G401 (cell line): ENCODE data around the gene PIGBOS1. TPM values are rescaled to one million over a fixed set of nuclear protein-coding genes. Genes with fewer than 3 reads are reported as not detected.

Source experiments
- DNase-seq: peaks from one replicate; pipeline ENCODE4 v3.0.0-alpha.2; 2015; ENCODE audit warnings: low spot score
- in situ Hi-C: cut with HindIII; loops from 2 replicates; pipeline ENCODE4 v1.10.0; 2016; ENCODE audit warnings: low sequenced_read_pairs, mixed read lengths
- total RNA-seq: library from RNA; depleted of rRNA; stranded (reverse); fragments of >200 nt; shearing (Covaris generic); gene quantifications from 2 replicates; pipeline ENCODE4 v1.2.3, GENCODE V29; 2014; rRNA removed

Gene PIGBOS1, protein sequence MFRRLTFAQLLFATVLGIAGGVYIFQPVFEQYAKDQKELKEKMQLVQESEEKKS
- total RNA-seq: 13.5 and 14.9 TPM in 2 replicates

DNA sequence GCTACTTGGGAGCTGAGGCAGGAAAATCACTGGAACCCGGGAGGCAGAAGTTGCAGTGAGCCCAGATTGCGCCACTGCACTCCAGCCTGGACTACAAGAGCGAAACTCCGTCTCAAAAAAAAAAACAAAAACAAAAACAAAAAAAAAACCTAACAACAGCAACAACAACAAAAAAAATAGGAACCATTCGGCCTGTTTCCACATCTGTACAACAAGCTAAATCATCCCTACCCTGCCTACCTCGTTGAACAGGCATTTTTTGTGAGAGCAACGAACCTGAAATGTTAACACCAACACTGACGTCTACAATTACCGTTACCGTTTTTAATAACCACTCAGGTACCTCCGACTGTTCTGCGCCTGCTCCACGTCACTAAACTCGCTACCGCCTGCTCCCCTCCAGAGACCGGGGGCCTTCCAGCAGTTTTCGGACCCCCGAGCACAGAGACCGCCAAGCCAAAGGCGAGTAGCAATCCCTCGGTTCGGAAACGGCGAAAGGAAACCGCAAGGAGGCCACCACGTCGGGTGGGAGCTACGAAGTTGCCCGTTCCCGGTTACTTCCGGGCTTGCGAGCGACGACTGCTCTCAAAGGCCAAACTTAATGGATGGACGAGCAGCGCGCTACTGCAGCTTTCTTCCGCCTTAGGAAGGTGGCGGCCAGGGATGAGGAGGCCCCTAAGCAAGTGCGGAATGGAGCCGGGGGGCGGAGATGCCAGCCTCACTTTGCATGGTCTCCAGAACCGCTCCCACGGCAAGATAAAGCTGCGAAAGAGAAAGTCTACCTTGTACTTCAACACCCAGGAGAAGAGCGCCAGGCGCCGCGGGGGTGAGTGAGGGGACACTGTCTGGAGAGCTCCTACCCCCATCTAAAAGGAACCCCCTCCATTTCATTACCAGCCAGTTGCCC is at the start of gene PIGBOS1, which contains the start of gene PIGB:
Gene PIGBOS1, minus strand, starts transcription at position 536 of the 907 bp plus-strand sequence. CDS start 1,331 bp downstream, outside the sequence.
Gene PIGB, plus strand, starts transcription at position 635 of the 907 bp plus-strand sequence. Its CDS starts 29 bp downstream, at position 664.
- DNase-seq: peak; percentile 86
- in situ Hi-C loops: no loop called here

DNA sequence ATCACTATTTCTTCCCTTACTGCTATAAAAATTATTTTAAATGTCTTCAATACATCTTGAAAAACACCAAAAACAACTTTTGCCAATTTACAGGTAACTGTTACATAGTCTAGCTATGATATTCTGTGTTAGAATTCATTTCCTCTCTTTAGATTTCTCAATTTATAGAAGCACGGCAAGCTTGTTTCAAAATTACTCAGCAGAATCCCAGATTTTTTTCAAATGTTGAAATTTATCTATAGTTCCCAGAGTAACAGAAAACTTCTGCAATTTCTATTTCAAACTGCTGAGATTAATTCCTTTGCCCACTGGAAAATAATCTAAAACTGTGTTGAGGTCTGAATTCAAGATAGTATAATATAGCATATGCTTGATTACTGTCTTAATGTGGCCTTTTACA is 48.1 kb upstream of the PIGBOS1 start:
- in situ Hi-C loops: no loop called here
- no peak for DNase-seq

DNA sequence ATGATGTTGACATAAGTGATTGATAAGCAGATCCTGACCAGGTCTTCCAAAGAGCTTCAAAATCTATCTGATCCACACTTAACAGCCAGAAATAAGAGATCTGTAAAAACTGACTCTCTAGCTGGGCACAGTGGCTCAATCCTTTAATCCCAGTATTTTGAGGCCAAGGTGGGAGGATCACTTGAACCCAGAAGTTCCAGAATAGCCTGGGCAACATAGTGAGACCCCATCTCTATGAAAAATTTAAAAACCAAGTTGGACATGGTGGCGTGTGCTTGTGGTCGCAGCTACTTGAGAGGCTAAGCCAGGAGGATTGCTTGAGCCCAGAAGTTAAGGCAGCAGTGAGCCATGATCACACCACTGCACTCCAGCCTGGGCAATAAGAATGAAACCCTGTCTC is 43.7 kb upstream of the PIGBOS1 start:
- in situ Hi-C loops: no loop called here
- no peak for DNase-seq

DNA sequence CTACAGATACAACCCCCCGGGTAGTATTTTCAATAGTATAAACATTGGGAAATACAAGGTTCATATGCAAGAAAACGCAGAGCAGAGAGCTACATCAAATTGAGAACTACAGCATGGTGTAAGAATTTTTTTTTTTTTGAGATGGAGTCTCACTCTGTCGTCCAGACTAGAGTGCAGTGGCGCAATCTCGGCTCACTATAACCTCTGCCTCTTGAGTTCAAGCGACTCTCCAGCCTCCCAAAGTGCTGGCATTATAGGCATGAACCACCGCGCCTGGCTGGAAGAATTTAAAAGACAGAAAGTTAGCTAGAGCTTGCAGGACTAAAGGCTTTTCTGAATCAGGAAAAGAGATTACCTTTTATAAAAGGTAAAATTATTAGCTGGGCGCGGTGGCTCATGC is 42.1 kb upstream of the PIGBOS1 start:
- in situ Hi-C loops: no loop called here
- DNase-seq: no peak

DNA sequence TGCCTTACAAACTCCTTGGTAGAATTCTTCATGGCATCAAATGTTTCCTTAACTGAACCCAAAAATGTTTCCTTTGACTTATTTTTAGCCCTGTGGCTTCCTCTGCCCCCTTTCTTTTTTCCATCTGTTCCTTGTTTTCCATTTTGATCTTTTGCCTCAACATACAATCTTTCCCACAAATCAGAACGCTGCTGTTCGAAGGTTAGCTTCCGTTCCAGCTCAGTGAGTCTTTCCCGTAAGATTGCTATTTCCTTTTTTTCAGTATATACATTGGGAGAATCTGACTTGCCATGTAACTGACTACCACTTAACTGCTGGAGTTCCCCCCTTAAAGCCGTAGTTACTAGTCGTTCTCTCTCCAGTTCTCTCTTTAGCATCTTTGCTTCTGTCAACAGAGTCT is 41.3 kb upstream of the PIGBOS1 start:
- in situ Hi-C loops: no loop called here
- DNase-seq: peak; percentile 13

DNA sequence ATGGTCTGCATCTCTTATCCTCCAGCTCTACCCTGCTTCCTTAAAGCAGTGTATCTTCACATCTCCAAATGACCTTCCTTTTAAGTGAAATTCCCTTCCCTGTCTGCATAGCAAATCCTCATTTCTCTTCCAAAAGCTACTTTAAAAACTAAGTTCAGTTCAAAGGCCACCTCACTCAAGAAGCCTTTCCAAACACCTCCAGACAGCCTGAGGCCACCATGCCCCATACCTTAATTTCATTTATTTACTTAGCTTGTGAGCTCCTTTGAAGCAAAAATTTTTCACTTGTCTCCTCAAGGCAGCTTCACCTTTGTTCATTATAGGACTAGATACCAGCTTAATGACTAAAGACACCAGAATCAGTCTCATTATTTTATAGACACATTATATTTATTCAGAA is 39.5 kb upstream of the PIGBOS1 start:
- DNase-seq: no peak
- in situ Hi-C loops: no loop called here

DNA sequence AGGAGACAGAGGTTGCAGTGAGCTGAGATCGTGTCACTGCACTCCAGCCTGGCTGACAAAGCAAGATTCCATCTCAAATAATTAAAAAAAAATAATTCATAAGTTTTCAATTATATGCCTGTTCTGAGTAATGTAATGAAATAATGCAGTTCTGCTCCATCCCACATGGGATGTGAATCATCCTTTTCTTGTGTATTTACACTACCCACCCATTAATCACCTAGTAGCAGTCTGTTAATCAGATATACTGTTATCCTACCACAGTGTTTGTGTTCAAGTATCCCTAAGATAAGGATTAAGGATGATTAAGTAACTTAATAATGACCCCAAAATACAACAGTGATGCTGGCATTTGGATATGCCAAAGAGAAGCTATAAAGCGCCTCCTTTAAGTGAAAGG is 38.9 kb upstream of the PIGBOS1 start:
- in situ Hi-C loops: no loop called here
- no peak for DNase-seq

DNA sequence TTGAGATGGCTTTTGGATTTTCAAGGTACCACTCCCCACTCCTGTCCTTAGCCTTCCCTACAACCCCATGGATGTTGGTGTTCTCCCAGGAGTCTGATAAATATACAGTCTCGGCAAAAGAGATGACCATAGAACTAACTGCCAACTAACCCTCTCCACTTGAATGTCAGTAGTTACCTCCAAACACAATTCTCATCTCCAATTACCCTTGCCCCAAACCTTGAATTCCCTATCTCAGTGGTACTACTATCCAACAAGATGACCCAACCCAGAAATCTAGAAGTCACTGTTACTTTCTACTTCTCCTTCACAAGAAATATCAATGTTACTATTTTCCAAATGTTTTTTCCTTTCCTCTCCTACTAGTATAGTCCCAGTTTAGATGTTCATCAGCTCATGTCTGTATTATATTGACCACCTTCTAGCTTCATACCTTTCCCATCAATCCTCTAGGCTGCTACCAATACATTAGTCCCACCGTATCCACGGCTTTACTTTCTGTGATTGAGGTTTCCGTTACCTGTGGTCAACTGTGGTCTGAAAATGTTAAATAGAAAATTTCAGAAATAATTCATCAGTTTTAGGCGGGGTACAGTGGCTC is 38.2 kb upstream of the PIGBOS1 start:
- in situ Hi-C loops: no loop called here
- DNase-seq: no peak

DNA sequence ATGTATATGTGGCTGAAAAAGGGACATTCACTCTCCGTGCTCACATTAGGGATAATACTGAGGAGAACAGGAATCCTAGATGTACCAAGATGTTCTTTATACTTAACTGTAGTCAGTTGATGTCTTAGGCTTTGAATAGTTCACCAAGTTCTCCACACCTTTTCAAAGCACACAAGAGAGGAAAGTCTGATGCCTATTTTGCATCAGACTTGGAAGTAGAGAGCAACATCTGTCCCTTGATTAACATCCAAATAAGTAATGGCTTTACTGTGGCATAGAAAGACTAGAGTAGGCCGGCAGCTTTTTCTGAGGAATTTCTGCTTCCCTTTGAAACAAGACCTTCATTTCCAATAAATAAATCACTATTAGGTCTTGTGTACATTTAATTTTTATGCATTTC is 34.1 kb upstream of the PIGBOS1 start:
- in situ Hi-C loops: no loop called here
- DNase-seq: no peak

DNA sequence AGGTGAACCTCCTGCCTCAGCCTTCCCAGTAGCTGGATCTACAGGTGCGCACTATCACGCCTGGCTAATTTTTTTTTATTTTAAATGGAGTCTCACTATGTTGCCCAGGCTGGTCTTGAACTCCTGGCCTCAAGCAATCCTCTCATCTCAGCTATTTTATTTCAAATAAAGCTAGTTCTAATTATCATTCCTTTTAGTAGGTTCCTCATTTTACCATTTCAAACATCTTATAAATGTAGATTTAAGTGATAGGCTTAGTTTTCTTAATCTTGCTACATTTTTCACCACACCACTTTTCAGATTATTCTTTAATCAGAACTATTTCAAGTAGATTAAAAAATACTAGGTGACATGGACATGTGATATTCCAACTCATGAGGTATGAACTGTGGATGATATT is 30.4 kb upstream of the PIGBOS1 start:
- in situ Hi-C loops: no loop called here
- DNase-seq: no peak

DNA sequence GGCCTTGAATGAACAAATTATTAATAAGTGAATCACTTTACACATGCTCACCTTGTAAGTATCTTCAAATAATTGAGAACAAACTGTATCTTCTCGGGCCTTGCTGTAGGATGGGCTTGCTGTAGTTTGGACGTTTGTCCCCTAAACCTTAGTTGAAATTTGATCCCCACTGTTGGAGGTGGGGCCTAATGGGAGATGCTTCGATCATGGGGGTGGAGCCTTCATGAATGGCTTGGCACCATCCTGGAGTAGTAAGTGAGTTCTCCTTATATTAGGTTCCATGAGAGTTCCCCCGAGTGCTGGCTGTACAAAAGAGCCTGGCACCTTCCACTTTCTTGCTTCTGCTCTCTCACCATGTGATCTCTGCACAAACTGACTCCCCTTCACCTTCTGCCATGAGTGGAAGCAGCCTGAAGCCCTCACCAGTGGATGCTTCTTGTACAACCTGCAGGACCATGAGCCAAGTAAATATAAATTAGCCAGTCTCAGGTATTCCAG is 29.4 kb upstream of the PIGBOS1 start:
- no peak for DNase-seq
- in situ Hi-C loops: no loop called here

DNA sequence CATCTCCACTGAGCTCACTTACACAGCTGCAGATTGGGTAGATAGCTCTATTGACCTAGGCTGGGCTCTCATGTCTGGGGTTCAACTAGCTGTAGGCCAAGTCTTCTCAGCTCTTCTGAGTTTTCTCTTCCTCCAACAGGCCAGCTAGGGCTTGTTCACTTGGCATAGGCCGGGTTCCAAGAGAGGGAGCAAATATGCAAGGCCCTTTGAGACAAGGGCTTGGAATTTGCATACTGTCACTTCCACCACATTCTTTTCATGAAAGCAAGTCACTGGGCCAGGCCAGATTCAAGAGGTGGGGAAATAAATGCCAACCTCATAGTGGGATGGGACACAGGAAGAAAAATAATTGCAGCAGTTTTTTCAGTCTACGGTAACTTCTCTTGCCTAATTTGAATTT is 25.3 kb upstream of the PIGBOS1 start:
- DNase-seq: no peak
- in situ Hi-C loops: no loop called here

DNA sequence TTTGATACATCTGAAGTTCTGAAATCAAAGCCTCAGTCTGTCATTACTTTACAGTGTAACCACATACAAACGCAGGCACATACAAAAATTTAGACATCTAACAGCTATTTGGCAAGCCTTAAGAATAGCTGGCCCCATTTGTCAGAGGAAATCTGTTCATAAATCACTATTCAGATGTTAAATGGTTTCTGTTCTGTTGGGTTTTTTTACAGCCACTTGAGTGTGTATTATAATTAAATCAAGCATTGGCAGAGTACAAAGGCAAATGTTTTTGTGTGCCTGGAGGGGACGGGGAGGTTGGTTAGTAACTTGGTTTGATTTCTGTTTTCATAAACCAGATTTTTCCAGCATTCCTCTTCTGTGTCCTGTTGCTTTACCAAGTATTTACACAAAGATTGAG is 24.2 kb upstream of the PIGBOS1 start:
- in situ Hi-C loops: no loop called here
- DNase-seq: no peak

DNA sequence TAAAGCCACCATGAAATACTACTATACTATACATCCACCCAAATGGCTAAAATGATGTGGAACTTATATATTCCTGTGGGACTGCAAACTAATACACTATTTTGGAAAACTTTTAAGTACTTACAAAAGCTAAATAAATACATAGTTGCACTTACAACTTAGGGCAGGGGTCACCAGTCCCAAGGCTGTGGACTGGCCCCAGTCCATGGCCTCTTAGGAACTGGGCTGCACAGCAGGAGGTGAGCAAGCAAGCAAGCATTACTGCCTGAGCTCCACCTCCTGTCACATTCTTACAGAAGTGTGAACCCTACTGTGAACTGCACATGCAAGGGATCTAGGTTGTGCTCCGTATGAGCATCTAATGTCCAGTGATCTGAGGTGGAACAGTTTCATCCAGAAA is 18.2 kb upstream of the PIGBOS1 start:
- in situ Hi-C loops: no loop called here
- DNase-seq: no peak

DNA sequence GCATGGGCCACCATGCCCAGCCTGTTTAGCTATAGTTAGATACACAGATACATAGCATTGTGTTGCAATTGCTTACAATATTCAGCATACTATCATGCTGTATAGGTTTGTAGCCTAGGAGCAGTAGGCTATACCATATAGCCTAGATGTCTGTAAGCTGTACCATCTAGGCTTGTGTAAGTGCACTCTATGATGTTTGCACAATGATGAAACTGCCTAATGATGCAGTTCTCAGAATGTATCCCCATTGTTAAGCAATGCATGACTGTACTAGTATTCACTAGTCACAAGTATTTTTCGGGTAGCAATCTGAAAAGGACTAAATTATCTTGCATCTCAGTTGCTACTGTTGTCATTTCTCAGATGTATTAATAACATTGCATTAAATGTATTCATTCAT is 16.1 kb upstream of the PIGBOS1 start:
- no peak for DNase-seq
- in situ Hi-C loops: no loop called here

DNA sequence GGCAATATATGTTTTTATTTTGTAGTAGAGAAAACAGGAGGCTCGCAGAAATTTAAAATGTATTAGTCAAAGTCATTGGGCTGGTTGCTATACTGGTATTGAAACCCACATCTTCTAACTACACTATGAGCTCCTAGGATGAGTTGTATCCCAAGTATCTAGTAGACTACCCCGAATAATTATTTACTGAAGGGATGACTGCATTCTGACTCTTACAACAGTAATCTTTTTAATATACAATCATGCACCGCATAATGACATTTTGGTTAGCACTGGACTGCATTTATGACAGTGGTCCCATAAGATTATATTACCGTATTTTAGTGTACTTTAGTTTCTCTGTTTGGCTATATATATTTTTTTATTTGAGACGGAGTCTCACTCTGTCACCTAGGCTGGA is 15.4 kb upstream of the PIGBOS1 start:
- in situ Hi-C loops: no loop called here
- no peak for DNase-seq

DNA sequence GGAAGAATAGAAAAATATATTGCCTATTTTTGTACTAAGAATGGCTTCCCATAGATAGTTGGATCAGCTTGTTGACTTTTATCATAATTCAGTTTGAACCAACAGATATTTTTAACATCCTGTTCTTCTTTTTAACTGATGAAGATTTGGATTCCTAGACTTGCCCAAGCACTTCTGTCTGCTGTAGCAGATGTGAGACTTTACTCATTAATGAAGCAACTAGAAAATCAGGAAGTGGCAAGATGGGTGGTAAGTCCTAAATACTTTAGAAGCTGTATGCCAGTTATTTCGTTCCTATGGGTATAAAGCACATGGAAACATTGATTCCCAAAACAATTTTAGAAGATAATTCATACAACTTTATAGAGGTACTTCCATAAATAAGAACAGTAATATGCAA is 8.5 kb upstream of the PIGBOS1 start:
- in situ Hi-C loops: no loop called here
- no peak for DNase-seq

DNA sequence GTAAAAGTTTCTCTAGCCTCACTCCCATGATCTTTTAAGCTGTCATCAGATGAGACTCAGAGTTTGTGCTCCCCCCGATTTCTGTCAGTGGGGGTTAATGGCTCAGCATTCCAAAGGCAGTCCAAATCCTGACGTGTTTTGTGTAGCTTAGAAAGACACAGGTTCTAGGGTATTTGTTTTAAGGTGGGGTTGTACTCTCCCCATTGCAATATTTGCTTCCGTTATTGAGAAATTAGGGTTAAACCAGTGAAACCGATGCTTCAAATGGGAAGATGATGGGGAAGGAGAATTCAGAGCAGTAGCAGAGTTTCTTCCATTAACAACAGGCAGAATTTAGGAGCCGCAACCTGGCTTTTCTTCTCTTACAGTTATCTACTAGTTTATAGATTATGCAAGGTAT is 3.5 kb upstream of the PIGBOS1 start:
- in situ Hi-C loops: no loop called here

DNA sequence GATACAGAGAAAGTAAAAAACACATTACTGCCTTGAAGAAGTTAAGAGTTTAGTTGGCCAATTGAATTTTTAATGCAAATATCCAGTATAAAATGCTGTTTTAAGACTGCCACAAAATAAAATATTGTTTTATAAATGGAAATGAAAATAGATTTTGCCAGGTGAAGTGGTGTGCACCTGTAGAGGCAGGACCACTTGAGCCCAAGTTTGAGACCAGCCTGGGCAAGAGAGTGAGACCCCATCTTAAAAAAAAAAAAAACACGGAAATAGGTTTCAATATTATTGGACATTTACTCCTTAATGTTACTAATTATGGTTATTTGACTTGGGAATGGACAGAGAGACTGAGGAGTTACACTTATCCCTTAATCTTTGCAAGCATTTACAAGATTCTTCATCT is 2.0 kb upstream of the PIGBOS1 start:
- no peak for DNase-seq
- in situ Hi-C loops: no loop called here

More for the DNA sequence above, 3.5 kb upstream of the PIGBOS1 start:
- no peak for DNase-seq

DNA sequence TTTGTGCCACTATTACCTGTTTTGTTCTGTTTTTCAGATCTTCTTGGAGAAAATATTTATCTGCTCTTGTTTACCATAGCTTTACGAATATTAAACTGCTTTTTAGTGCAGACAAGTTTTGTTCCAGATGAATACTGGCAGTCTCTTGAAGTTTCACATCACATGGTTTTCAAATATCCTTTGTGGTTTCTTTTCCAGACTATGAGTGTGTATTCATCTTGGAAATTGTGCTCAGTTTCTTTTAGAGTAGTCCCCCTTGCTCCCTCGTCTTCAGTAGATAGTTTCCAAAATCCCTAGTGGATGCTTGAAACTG is 1.3 kb upstream of the PIGBOS1 start:
- in situ Hi-C loops: no loop called here
- DNase-seq: peak; percentile 4
